ENCODE measurements around the gene EFNA3. TPM values are rescaled to one million over a fixed set of nuclear protein-coding genes. Genes with fewer than 3 reads are reported as not detected.

Gene EFNA3
- total and polyA plus RNA-seq, 2 of the 4 experiments (the other 2 are of a cell fraction): 0.72 to 1.6 TPM

- no peak for TF ChIP-seq RCOR1 (IDR thresholded peaks at IDR 0.05; ENCODE audit: insufficient replicate concordance, low read length)
- no peak for TF ChIP-seq POLR2A (IDR thresholded peaks at IDR 0.05; ENCODE audit: low read depth, low read length)
- no peak for TF ChIP-seq BHLHE40 (IDR thresholded peaks at IDR 0.05; ENCODE audit: low read depth, low read length)
- TF ChIP-seq RAD21 (IDR thresholded peaks at IDR 0.05; ENCODE audit: low read length): no peak
These were observed 28.7 kb upstream of the EFNA3 start (continued) for GRCh38 chr1:155049651-155050559.
